WTC11 (cell line): ENCODE measurements around the gene MLPH.

Experiments
- KAT7 ChIP-seq: sonication (generic); formaldehyde crosslinking; IDR thresholded peaks from 2 replicates; pipeline ENCODE4 v1.8.1; 2023; ENCODE audit warnings: missing genetic modification reagents, mild to moderate bottlenecking, borderline replicate concordance
- MYBL2 ChIP-seq: sonication (generic); formaldehyde crosslinking; IDR thresholded peaks from 2 replicates; pipeline ENCODE4 v1.8.1; 2023; ENCODE audit warnings: mild to moderate bottlenecking, moderate library complexity, missing genetic modification reagents
- ZNF263 ChIP-seq: sonication (generic); formaldehyde crosslinking; IDR thresholded peaks from 2 replicates; pipeline ENCODE4 v1.8.1; 2022; ENCODE audit warnings: low read depth, mild to moderate bottlenecking, moderate library complexity, missing genetic modification reagents
- TF ChIP-seq, protein P1 (sequence below): fragments of 200-600 bp; IDR thresholded peaks from 2 replicates; pipeline ENCODE4 v1.8.0; 2022; ENCODE audit warnings: antibody characterized with exemption
- TF ChIP-seq, protein P2 (sequence below): sonication (generic); formaldehyde crosslinking; IDR thresholded peaks from 2 replicates; pipeline ENCODE4 v1.8.1; 2023; ENCODE audit warnings: mild to moderate bottlenecking, missing genetic modification reagents, moderate library complexity

DNA sequence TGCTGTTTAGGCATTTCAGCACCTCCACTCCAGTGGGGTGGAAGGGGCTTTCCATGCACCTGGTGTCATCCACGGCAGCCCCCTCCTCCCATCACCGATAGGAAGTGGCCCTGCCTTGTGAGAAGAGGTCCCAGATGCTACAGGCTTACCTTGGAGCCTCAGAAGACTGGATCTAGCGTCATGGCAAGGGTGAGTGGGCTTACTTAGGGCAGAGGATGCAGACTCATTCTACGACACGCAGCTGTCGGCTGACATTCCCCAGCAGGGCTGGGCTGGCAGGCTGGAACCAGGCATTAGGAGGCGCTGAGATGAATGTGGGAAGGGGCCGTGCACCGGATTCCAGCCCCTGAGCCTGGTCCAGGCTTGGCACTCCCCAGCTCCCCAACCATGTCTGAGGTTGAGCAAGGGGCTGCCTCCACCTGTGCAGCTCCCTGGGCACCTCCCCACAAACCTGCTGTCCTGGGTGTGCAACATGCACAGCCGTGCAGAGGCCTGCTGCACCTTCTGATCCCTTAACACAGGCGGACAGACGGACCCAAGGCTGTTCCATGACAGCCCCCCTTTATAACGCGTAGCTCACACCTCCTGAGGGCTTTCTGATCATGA lies 77.6 kb downstream of the MLPH start:
- TF ChIP-seq, protein P1, sequence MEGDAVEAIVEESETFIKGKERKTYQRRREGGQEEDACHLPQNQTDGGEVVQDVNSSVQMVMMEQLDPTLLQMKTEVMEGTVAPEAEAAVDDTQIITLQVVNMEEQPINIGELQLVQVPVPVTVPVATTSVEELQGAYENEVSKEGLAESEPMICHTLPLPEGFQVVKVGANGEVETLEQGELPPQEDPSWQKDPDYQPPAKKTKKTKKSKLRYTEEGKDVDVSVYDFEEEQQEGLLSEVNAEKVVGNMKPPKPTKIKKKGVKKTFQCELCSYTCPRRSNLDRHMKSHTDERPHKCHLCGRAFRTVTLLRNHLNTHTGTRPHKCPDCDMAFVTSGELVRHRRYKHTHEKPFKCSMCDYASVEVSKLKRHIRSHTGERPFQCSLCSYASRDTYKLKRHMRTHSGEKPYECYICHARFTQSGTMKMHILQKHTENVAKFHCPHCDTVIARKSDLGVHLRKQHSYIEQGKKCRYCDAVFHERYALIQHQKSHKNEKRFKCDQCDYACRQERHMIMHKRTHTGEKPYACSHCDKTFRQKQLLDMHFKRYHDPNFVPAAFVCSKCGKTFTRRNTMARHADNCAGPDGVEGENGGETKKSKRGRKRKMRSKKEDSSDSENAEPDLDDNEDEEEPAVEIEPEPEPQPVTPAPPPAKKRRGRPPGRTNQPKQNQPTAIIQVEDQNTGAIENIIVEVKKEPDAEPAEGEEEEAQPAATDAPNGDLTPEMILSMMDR = no peak
- TF ChIP-seq, protein P2, sequence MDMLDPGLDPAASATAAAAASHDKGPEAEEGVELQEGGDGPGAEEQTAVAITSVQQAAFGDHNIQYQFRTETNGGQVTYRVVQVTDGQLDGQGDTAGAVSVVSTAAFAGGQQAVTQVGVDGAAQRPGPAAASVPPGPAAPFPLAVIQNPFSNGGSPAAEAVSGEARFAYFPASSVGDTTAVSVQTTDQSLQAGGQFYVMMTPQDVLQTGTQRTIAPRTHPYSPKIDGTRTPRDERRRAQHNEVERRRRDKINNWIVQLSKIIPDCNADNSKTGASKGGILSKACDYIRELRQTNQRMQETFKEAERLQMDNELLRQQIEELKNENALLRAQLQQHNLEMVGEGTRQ (CRISPR knock-in tag) = no peak
- TF ChIP-seq ZNF263 (CRISPR knock-in tag) (no peak), KAT7 (CRISPR knock-in tag) (no peak), MYBL2 (no peak)
